SK-N-MC (cell line): ENCODE data around the gene TAPBPL.

Experiments used
- EZH2 ChIP-seq: fragments of 200-600 bp; sonication (generic); IDR thresholded peaks from one replicate; pipeline ENCODE4 v1.6.1; 2017; ENCODE audit warnings: antibody characterized with exemption
- POLR2AphosphoS5 ChIP-seq: IDR thresholded peaks from 2 replicates; pipeline ENCODE4 v1.6.1; 2012; ENCODE audit warnings: mild to moderate bottlenecking, low read depth, low read length, borderline replicate concordance

GRCh38 chr12:6471989-6472360, 20.1 kb downstream of the TAPBPL start:
- TF ChIP-seq EZH2, result no peak
- TF ChIP-seq POLR2AphosphoS5, result no peak
